Stimulated activated CD4-positive, alpha-beta T cell treated with anti-CD3 and anti-CD28 coated beads, Interleukin-12 subunit alpha, Interleukin-12 subunit beta, amount 100 ng/mL, for 4 hours (primary cell): Measurements from ENCODE around the gene ELANE.
"Not testable (repeated sequence)": the region's sequence is repeated elsewhere in the genome, so short reads cannot be mapped to it uniquely, and the experiment has no call there.

Experiments used
- DNase-seq: peaks from one replicate; pipeline ENCODE4 v3.0.0-alpha.2; 2020

ELANE gene

GRCh38 chr19:814152-815078, 37.7 kb upstream of the ELANE start:
- no peak for DNase-seq

GRCh38 chr19:815079-815774, 36.9 kb upstream of the ELANE start:
- no peak for DNase-seq

GRCh38 chr19:815775-816499, 36.2 kb upstream of the ELANE start:
- DNase-seq, result no peak

- no peak for DNase-seq
Observed at GRCh38 chr19:816500-816857, 35.6 kb upstream of the ELANE start.

GRCh38 chr19:820212-820611, 31.9 kb upstream of the ELANE start:
- not testable (repeated sequence) for DNase-seq

- no peak for DNase-seq
Observed at GRCh38 chr19:821231-821824, 30.8 kb upstream of the ELANE start.

GRCh38 chr19:821825-822503, 30.1 kb upstream of the ELANE start, which contains the start of gene PLPPR3:
Gene PLPPR3, minus strand, starts transcription at chr19:821955. Its CDS starts 396 bp downstream, at chr19:821559.
- DNase-seq, result no peak

GRCh38 chr19:823565-824121, 28.5 kb upstream of the ELANE start:
- no peak for DNase-seq

- no peak for DNase-seq
Observed at GRCh38 chr19:824885-825284, 27.2 kb upstream of the ELANE start.

- no peak for DNase-seq
Observed at GRCh38 chr19:825897-826644, 26.0 kb upstream of the ELANE start.

GRCh38 chr19:827314-827709, 24.8 kb upstream of the ELANE start:
- no peak for DNase-seq

- DNase-seq, result no peak
Observed at GRCh38 chr19:827710-828321, 24.3 kb upstream of the ELANE start, which contains the start of gene AZU1. Gene AZU1, plus strand, starts transcription at chr19:827837. Its CDS starts 10 bp downstream, at chr19:827847.

- DNase-seq, result no peak
Observed at GRCh38 chr19:829129-829758, 22.9 kb upstream of the ELANE start.

GRCh38 chr19:831407-832369, 20.4 kb upstream of the ELANE start:
- DNase-seq, result no peak

GRCh38 chr19:834216-834615, 17.9 kb upstream of the ELANE start:
- no peak for DNase-seq

GRCh38 chr19:835210-835810, 16.8 kb upstream of the ELANE start:
- no peak for DNase-seq

GRCh38 chr19:840519-841206, 11.4 kb upstream of the ELANE start, which contains the start of gene PRTN3:
Gene PRTN3, plus strand, starts transcription at chr19:840999. Its CDS starts 10 bp downstream, at chr19:841009.
- no peak for DNase-seq

- not testable (repeated sequence) for DNase-seq
Observed at GRCh38 chr19:842802-843179, 9.3 kb upstream of the ELANE start.
